GM12801 (cell line): ENCODE measurements around the gene FOXI1.

Source experiments
- TF ChIP-seq, protein P1 (sequence below): IDR thresholded peaks from one replicate; pipeline ENCODE4 v1.5.1; 2011; ENCODE audit warnings: control low read depth; ENCODE audit not compliant: insufficient read length; ENCODE audit errors: extremely low read depth

Gene FOXI1

DNA sequence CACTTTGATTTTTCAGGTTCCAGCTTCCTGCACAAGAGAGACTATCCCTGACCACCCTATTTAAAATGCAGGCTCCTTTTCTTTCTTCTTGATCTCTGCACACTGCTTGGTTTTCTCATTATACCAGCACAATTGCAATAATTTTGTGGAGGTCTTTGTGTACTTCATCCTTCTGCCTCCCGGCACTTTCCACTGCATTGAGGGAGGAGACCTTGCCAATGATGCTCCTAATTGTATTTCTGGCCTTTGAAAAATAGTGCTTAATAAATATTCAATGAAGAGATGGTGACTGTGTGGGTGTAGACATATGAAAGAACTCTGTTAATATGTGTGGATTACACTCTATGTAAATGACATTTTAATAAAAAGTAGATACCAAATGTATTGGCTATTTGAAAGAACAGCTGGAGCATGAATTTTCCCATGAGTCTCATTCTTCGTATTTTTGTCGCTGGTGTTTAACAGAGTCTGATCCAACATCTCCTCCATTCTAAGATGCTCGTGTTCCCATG lies 42.1 kb downstream of the FOXI1 start:
- TF ChIP-seq, protein P1, sequence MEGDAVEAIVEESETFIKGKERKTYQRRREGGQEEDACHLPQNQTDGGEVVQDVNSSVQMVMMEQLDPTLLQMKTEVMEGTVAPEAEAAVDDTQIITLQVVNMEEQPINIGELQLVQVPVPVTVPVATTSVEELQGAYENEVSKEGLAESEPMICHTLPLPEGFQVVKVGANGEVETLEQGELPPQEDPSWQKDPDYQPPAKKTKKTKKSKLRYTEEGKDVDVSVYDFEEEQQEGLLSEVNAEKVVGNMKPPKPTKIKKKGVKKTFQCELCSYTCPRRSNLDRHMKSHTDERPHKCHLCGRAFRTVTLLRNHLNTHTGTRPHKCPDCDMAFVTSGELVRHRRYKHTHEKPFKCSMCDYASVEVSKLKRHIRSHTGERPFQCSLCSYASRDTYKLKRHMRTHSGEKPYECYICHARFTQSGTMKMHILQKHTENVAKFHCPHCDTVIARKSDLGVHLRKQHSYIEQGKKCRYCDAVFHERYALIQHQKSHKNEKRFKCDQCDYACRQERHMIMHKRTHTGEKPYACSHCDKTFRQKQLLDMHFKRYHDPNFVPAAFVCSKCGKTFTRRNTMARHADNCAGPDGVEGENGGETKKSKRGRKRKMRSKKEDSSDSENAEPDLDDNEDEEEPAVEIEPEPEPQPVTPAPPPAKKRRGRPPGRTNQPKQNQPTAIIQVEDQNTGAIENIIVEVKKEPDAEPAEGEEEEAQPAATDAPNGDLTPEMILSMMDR = no peak

GRCh38 chr5:170148430-170149205 lies 42.9 kb downstream of the FOXI1 start:
- TF ChIP-seq, protein P1 = no peak

GRCh38 chr5:170149206-170149515 lies 43.5 kb downstream of the FOXI1 start:
- TF ChIP-seq, protein P1 = no peak

DNA sequence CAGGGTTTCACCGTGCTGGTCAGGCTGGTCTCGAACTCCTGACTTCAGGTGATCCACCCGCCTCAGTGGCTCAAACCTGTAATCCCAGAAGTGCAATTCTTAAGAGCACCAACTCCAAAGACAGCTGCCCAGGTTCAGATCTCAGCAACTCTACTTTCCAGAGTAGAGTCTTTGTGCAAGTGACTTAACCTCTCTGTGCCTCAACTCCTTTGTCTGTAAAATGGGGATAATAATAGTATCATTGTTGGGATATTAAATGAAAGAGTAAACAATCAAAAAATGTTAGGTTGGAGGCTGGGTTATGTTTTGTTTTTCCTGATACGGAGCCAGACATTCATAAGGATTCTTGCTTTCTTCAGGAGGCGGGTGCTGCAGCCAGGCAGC lies 45.0 kb downstream of the FOXI1 start:
- TF ChIP-seq, protein P1 = no peak

DNA sequence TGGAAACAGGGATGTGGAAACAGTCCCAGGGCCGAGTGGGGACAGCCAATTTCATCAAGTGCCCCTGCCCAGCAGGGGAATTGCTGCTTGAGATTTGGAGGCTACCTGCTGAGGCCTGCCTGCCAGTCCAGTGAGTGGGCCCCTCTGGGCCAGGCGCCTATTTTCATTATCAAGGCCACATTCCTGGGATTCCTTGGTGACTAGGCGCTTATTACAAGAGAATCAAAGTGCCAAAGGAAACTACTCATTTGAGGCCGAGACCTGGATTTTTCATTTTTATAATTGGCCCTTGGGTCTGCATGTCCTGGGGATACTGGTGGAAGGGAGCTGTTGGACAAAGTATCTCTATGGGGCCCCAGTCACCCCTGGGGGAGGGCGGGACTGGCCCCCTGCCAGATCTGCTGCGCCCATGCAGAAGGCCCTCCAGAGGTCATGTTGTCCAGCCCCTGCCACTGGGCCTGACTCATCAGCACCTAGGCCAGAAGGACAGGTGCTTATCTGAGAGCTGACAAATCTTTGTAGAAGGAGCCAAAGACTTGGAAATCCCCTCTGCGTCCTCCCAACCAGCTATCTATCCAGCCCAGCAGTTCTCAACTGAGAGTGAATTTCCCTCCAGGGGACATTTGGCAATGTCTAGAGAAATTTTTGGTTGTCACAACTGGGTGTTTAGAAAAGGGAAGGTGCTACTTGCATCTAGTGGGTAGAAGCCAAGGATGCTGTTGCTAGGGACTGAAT lies 45.6 kb downstream of the FOXI1 start:
- TF ChIP-seq, protein P1 = no peak

DNA sequence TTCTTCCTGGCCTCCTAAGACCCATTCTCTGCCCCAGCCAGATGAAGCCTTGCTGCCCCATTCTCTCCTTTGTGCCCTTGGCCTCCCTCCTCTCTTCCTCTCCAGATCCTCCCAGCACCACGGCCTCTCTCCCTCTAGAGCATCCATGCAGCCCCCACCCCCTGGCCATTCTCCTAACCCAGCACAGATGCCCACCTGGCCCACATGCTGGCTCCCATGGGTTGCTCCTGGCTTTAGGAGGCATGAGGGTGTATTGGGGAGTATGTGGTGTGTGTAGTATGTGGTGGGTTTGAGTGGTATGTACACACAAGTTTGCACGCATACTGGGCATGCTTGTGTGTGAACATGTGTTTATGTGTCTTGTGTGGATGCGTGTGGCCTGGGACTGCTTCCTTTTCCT lies 47.1 kb downstream of the FOXI1 start:
- TF ChIP-seq, protein P1 = no peak

- TF ChIP-seq, protein P1 = no peak
These were observed 48.6 kb downstream of the FOXI1 start for GRCh38 chr5:170154297-170154696.
